A549 (cell line): ENCODE measurements around the gene CLDN5. TPM values are rescaled to one million over a fixed set of nuclear protein-coding genes. Genes with fewer than 3 reads are reported as not detected.
A peak's percentile ranks its signal among the peaks of the same experiment; 100 is the strongest.

Experiments used
- ATAC-seq, 2 experiments: fragments of 200-7000 bp in 1 of 2; fragments of >200 bp in 1 of 2; cut with Nextera tagmentation in 1 of 2; cut with Tn5 transposase in 1 of 2; 3 replicates each; pipeline versions ENCODE4 v1.8.0 to v1.9.1; 2018 to 2020; ENCODE audit warnings: mild to moderate bottlenecking in 1 of 2, moderate library complexity in 1 of 2
- CTCF ChIA-PET: fragments of 300-600 bp; sonication (Branson Sonifier 250); formaldehyde crosslinking; extraction: SDS; loops from one replicate; lab custom pipeline; 2021; ENCODE audit warnings: antibody characterized with exemption, inconsistent platforms; lab: Yijun Ruan, JAX
- POLR2A ChIA-PET: fragments of 350-600 bp; formaldehyde crosslinking; extraction: SDS; loops from one replicate; lab custom pipeline; 2021; ENCODE audit warnings: antibody characterized with exemption, inconsistent platforms; lab: Yijun Ruan, JAX
- DNase-seq, 2 experiments: peaks; one replicate each; pipeline versions ENCODE4 v3.0.0 to v3.0.0-alpha.2; 2011 to 2016; ENCODE audit warnings: low read depth in 1 of 2, low spot score in 1 of 2
- FAIRE-seq: peaks from 2 replicates; lab custom pipeline; 2011; peaks lifted over from hg19 to GRCh38; lab: Jason Lieb, UNC
- H3K27ac ChIP-seq, 2 experiments: fragments of >200 bp; sonication (Bioruptor Twin); formaldehyde crosslinking; 3 replicates each; pipeline ENCODE4 v1.5.1; 2016 to 2017
- H3K4me1 ChIP-seq: fragments of >200 bp; sonication (Bioruptor Twin); formaldehyde crosslinking; 3 replicates; pipeline ENCODE4 v1.6.1; 2016
- H3K4me2 ChIP-seq: fragments of >200 bp; sonication (Bioruptor Twin); formaldehyde crosslinking; 3 replicates; pipeline ENCODE4 v1.6.1; 2016
- H3K4me3 ChIP-seq: fragments of >200 bp; sonication (Bioruptor Twin); formaldehyde crosslinking; 3 replicates; pipeline ENCODE4 v1.5.1; 2016
- H3K9me3 ChIP-seq: fragments of >200 bp; sonication (Bioruptor Twin); formaldehyde crosslinking; 3 replicates; pipeline ENCODE4 v1.6.1; 2016
- EHMT2 ChIP-seq: fragments of 200-600 bp; sonication (generic); IDR thresholded peaks from 2 replicates; pipeline ENCODE4 v1.6.1; 2016; ENCODE audit warnings: antibody characterized with exemption, low read depth, mild to moderate bottlenecking, moderate library complexity
- JUNB ChIP-seq: fragments of >200 bp; sonication (Bioruptor Twin); formaldehyde crosslinking; IDR thresholded peaks from 2 replicates; pipeline ENCODE4 v1.6.1; 2016
- KDM1A ChIP-seq: fragments of 200-600 bp; sonication (generic); IDR thresholded peaks from 2 replicates; pipeline ENCODE4 v1.6.1; 2016; ENCODE audit warnings: low read depth, mild to moderate bottlenecking
- MAFK ChIP-seq: fragments of 450-650 bp; IDR thresholded peaks from 2 replicates; pipeline ENCODE4 v1.6.1; 2014; ENCODE audit not compliant: partially characterized antibody
- MYC ChIP-seq: IDR thresholded peaks from 2 replicates; pipeline ENCODE4 v1.6.1; 2012; ENCODE audit warnings: mild to moderate bottlenecking, inconsistent platforms, low read length, improper control_type of control experiment, borderline replicate concordance
- PHF8 ChIP-seq: fragments of 200-600 bp; sonication (generic); IDR thresholded peaks from 2 replicates; pipeline ENCODE4 v1.6.1; 2016; ENCODE audit warnings: low read depth, mild to moderate bottlenecking, antibody characterized with exemption, moderate library complexity, borderline replicate concordance
- RCOR1 ChIP-seq: fragments of 150-350 bp; IDR thresholded peaks from 2 replicates; pipeline ENCODE4 v1.6.1; 2014; ENCODE audit warnings: antibody characterized with exemption, low read length, low read depth
- TFCP2L1 ChIP-seq: fragments of 250-450 bp; sonication (Bioruptor Pico); IDR thresholded peaks from 2 replicates; pipeline ENCODE4 v1.5.0; 2021; ENCODE audit warnings: mild to moderate bottlenecking
- ZC3H11A ChIP-seq: fragments of 450-650 bp; IDR thresholded peaks from 2 replicates; pipeline ENCODE4 v1.6.1; 2014; ENCODE audit warnings: antibody characterized with exemption, mild to moderate bottlenecking
- ZFP36 ChIP-seq: fragments of 450-650 bp; IDR thresholded peaks from 2 replicates; pipeline ENCODE4 v1.6.1; 2014; ENCODE audit warnings: borderline replicate concordance; ENCODE audit not compliant: partially characterized antibody
- ZNF302 ChIP-seq: fragments of 250-450 bp; sonication (Bioruptor Pico); IDR thresholded peaks from 2 replicates; pipeline ENCODE4 v1.9.0; 2021; ENCODE audit warnings: inconsistent platforms, mild to moderate bottlenecking, moderate library complexity
- ZSCAN20 ChIP-seq: fragments of 250-450 bp; sonication (Bioruptor Pico); IDR thresholded peaks from 2 replicates; pipeline ENCODE4 v1.8.0; 2022; ENCODE audit warnings: mild to moderate bottlenecking, moderate library complexity
- WGBS: methylation state at CpG from one replicate; pipeline ENCODE4 v1.1.6; 2017; ENCODE audit errors: missing lambda C conversion rate; 5-methylcytosine and 5-hydroxymethylcytosine counted together
- polyA plus RNA-seq, 4 experiments: library from polyadenylated mRNA; depleted of rRNA in 3 of 4; stranded (reverse); fragments of >200 nt; fragmentation: RNase III in 1 of 4; extraction: RNeasy Plus Mini Kit Qiagen cat#74134 plus additional on column Dnase treatment in 1 of 4; gene quantifications; 2 replicates in 3 of 4; 3 replicates in 1 of 4; pipeline ENCODE4 v1.2.3, GENCODE V29; 2011 to 2017
- TF ChIP-seq, protein P1 (sequence below): fragments of 150-350 bp; IDR thresholded peaks from 2 replicates; pipeline ENCODE4 v1.6.1; 2014; ENCODE audit warnings: low read depth, mild to moderate bottlenecking, low read length
- TF ChIP-seq, protein P2 (sequence below): fragments of 200-600 bp; sonication (generic); IDR thresholded peaks from 2 replicates; pipeline ENCODE4 v1.6.1; 2016; ENCODE audit warnings: antibody characterized with exemption, mild to moderate bottlenecking, moderate library complexity
- TF ChIP-seq, protein P3 (sequence below): IDR thresholded peaks from 2 replicates; pipeline ENCODE4 v1.6.1; 2012; ENCODE audit warnings: low read depth, borderline replicate concordance
- TF ChIP-seq, protein P4 (sequence below): fragments of 250-450 bp; sonication (Bioruptor Pico); IDR thresholded peaks from 2 replicates; pipeline ENCODE4 v1.5.0; 2020; ENCODE audit warnings: low read depth, mild to moderate bottlenecking, moderate library complexity
- TF ChIP-seq, protein P5 (sequence below): fragments of 250-450 bp; sonication (Bioruptor Pico); IDR thresholded peaks from 2 replicates; pipeline ENCODE4 v1.5.0; 2021; ENCODE audit warnings: mild to moderate bottlenecking, moderate library complexity, borderline replicate concordance

Gene CLDN5
- polyA plus RNA-seq, 2 of the 4 experiments (the other 2 are of a cell fraction), result not detected

DNA sequence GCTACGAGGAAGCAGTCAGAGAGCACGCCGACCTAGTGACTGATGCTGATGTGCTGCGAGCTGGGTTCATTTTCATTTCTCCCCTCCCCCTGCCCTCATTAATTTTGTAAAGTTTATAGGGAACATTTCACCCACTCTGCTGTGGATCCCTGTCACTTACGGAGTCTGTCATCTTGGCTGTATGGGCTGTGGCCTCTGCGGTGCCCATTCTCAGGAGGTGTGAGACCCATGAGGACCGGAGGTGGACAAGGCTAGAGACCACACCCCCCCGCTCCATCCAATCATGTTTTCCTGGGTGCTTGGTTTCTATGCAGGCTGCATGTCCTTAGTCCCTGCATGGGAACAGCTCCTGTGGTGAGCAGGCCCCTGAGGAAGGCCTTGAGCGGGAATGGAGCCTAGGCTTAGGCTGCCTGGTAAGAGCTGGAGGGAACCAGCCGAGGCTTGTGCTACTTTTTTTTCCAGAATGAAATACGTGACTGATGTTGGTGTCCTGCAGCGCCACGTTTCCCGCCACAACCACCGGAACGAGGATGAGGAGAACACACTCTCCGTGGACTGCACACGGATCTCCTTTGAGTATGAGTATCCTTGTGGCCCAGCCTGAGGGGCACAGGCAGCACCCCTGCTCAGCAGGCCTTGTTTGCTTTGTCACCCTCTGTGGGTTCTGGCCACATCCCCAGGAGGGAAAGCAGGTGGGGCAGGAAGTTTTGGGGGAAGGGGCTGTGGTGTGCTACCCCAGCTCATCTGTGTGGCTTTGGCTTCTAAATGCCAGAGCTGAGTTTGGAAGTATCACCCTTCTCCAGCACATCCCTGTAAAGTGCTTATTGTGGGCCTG, 19.1 kb downstream of the CLDN5 start (continued):
- TF ChIP-seq, protein P1, sequence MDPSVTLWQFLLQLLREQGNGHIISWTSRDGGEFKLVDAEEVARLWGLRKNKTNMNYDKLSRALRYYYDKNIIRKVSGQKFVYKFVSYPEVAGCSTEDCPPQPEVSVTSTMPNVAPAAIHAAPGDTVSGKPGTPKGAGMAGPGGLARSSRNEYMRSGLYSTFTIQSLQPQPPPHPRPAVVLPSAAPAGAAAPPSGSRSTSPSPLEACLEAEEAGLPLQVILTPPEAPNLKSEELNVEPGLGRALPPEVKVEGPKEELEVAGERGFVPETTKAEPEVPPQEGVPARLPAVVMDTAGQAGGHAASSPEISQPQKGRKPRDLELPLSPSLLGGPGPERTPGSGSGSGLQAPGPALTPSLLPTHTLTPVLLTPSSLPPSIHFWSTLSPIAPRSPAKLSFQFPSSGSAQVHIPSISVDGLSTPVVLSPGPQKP, result no peak

DNA sequence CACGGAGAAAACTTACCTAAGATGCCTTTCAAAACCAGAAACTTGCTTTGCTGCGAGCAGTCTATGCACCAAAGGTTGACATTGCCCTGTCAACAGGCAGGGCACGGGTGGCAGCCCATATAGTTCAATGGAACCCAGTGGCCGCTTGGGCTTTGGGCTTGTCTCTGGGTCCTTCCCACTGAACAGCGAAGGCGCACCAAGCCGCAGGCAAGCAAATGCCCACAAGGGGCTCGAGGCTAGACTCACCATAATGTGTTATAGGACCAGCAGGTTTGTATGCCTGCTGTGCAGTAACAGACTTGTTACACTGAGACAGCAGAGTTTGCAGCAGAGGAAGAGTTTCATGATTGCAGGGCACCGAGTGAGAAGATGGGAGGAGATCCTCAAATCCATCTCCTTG, 20.3 kb downstream of the CLDN5 start:
- Histone ChIP-seq H3K4me1 (no peaks in the 10 kb centered on the region), H3K4me3 (no peak overlapping the region), H3K9me3 (no peaks in the 10 kb centered on the region), H3K27ac (no peak overlapping the region), H3K4me2 (no peak overlapping the region)
- ATAC-seq, result peak; percentile 50 to 68; a peak in 3 of 6 replicates
- FAIRE-seq, result no peak
- DNase-seq, result no peak
- TF ChIP-seq TFCP2L1 (CRISPR knock-in tag) (no peak), JUNB (no peak), ZSCAN20 (no peak), PHF8 (no peak), MAFK (no peak), ZC3H11A (no peak), ZNF302 (no peak), ZFP36 (no peak), MYC (no peak), KDM1A (no peak), RCOR1 (no peak), EHMT2 (no peak)
- TF ChIP-seq, protein P2, sequence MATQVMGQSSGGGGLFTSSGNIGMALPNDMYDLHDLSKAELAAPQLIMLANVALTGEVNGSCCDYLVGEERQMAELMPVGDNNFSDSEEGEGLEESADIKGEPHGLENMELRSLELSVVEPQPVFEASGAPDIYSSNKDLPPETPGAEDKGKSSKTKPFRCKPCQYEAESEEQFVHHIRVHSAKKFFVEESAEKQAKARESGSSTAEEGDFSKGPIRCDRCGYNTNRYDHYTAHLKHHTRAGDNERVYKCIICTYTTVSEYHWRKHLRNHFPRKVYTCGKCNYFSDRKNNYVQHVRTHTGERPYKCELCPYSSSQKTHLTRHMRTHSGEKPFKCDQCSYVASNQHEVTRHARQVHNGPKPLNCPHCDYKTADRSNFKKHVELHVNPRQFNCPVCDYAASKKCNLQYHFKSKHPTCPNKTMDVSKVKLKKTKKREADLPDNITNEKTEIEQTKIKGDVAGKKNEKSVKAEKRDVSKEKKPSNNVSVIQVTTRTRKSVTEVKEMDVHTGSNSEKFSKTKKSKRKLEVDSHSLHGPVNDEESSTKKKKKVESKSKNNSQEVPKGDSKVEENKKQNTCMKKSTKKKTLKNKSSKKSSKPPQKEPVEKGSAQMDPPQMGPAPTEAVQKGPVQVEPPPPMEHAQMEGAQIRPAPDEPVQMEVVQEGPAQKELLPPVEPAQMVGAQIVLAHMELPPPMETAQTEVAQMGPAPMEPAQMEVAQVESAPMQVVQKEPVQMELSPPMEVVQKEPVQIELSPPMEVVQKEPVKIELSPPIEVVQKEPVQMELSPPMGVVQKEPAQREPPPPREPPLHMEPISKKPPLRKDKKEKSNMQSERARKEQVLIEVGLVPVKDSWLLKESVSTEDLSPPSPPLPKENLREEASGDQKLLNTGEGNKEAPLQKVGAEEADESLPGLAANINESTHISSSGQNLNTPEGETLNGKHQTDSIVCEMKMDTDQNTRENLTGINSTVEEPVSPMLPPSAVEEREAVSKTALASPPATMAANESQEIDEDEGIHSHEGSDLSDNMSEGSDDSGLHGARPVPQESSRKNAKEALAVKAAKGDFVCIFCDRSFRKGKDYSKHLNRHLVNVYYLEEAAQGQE, result no peak
- TF ChIP-seq, protein P3, sequence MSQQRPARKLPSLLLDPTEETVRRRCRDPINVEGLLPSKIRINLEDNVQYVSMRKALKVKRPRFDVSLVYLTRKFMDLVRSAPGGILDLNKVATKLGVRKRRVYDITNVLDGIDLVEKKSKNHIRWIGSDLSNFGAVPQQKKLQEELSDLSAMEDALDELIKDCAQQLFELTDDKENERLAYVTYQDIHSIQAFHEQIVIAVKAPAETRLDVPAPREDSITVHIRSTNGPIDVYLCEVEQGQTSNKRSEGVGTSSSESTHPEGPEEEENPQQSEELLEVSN, result no peak
- TF ChIP-seq, protein P4, sequence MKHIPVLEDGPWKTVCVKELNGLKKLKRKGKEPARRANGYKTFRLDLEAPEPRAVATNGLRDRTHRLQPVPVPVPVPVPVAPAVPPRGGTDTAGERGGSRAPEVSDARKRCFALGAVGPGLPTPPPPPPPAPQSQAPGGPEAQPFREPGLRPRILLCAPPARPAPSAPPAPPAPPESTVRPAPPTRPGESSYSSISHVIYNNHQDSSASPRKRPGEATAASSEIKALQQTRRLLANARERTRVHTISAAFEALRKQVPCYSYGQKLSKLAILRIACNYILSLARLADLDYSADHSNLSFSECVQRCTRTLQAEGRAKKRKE (CRISPR knock-in tag), result no peak
- TF ChIP-seq, protein P5, sequence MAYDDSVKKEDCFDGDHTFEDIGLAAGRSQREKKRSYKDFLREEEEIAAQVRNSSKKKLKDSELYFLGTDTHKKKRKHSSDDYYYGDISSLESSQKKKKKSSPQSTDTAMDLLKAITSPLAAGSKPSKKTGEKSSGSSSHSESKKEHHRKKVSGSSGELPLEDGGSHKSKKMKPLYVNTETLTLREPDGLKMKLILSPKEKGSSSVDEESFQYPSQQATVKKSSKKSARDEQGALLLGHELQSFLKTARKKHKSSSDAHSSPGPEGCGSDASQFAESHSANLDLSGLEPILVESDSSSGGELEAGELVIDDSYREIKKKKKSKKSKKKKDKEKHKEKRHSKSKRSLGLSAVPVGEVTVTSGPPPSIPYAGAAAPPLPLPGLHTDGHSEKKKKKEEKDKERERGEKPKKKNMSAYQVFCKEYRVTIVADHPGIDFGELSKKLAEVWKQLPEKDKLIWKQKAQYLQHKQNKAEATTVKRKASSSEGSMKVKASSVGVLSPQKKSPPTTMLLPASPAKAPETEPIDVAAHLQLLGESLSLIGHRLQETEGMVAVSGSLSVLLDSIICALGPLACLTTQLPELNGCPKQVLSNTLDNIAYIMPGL (CRISPR knock-in tag), result no peak
- 87% methylated on average over 9 of the region's 9 CpGs for WGBS
- ChIA-PET CTCF (interaction anchor here (1.8 kb wide), 1 partner anchor 126 kb away, joined by 11 read pairs; no protein-coding TSS in a partner anchor), POLR2A (no interaction called here)
